NOMO-1 (cell line): ENCODE results near the gene NR1D2.

ENCODE experiments used
- DNase-seq, 2 experiments: peaks; one replicate each; lab custom pipeline; 2025; ENCODE audit not compliant: unreplicated experiment in 2 of 2; lab: John Stamatoyannopoulos, UW

NR1D2 gene

DNA sequence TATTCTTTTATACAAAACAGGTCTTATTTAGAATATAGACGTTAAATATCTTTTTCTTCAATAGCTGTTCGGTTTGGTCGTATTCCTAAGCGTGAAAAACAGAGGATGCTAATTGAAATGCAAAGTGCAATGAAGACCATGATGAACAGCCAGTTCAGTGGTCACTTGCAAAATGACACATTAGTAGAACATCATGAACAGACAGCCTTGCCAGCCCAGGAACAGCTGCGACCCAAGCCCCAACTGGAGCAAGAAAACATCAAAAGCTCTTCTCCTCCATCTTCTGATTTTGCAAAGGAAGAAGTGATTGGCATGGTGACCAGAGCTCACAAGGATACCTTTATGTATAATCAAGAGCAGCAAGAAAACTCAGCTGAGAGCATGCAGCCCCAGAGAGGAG lies 16.8 kb downstream of the NR1D2 start:
- DNase-seq = no peak

DNA sequence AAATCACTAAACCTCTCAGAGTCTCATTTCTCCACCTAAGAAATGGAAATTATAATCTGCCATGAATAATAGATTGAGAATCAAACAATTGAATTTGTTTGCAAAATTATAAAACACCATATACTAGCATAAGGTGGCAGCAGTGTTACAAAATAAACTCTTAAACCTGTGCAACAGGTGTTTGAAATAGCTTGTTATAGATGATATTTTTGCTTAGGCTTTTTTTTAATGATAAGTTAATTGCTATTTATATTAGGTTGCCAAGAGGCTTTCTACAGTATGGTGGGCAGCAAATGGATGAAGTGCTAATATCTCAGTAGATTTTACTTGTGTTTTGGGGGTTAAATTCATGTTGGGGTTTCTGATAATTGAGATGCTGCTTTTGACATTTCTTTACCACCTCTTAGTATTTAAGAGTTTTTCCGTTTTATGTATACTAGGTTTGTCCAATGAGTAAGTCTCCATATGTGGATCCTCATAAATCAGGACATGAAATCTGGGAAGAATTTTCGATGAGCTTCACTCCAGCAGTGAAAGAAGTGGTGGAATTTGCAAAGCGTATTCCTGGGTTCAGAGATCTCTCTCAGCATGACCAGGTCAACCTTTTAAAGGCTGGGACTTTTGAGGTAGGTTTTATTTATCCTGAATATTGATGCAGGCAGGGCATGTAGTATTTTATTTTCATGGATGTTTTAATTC lies 19.6 kb downstream of the NR1D2 start:
- DNase-seq = no peak

DNA sequence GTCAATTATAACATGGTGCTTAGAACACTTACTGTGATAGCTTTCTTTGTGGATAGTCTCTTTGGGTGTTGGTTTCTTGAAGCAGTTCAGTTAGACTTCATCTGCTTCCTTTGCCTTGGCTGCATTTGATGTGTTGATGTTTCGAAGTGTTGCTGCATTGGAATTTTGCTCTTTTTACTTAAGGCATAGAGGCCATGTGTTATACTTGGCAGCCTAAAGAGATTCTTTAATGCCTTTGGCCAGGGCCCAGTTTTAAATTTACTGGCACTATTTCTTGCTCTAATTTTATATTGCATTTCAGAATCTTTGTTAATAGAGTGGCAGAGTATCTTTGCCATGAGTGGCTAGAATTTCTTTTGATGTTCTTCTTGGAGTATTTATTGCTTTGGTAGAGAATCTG lies 21.2 kb downstream of the NR1D2 start:
- DNase-seq = no peak

DNA sequence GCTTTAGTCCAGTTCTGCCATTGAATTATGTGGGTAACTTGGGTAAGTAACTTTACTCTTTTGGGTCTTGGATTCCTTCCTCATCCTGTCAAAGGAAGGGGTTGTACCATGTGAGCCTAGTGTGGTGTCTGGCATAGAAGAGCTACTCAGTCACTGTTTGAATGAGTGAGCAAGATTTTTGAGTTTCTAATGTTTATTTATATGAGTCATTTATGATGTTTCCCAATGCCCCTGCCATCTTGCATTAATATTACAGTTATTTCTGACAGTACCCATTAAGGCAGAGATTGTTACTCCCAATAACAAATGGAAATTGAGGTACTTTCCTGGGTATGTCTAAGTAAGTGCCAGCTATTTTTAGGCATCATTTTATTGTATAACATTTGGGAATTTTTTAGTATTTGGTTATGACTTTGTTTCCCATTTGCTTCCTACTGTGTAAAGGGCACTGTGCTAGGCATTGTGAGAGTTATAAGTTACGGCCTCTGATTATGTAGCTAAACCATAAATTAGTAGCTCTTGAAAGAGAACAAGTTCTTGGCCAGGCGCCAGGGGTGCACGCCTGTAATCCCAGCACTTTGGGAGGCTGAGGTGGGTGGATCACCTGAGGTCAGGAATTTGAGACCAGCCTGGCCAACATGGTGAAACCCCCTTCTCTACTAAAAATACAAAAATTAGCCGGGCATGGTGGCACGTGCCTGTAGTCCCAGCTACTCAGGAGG lies 23.5 kb downstream of the NR1D2 start:
- DNase-seq = no peak

DNA sequence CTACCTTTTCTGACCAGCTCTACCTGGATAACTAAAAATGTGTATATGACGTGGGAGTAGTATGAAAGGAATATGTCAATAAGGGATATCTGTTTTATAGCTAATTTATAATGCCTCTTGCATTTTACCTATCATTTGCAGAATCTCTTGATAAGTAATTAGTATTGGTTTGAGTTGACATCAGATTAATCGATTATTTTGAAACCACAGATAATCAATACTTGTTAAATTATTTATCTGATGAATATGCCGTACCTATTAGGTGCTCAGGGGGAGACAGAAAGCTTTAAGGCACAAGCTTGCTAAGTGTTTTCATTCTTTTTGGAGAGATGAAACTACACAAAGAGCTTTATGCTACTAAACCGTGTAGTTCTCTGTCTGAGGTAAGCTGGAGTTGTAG lies 24.3 kb downstream of the NR1D2 start:
- no peak for DNase-seq

DNA sequence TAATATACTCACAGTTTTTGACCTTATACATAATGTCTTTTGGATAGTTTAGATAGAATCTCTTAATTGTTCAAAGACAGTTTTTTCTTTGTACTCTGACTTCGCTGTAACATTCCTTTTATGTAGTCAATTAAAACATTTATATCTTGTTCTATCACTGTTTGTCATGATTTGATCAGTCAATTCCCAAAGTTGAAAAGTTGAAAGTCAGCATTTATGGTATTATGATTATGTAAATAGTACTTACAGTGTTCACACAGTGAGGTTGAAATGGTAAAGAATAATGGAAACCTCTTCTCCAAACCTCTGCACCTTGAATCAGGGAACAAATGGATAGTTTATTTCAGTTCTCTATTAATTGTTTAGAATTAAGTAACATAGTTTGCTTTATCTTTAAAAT lies 26.6 kb downstream of the NR1D2 start:
- no peak for DNase-seq

DNA sequence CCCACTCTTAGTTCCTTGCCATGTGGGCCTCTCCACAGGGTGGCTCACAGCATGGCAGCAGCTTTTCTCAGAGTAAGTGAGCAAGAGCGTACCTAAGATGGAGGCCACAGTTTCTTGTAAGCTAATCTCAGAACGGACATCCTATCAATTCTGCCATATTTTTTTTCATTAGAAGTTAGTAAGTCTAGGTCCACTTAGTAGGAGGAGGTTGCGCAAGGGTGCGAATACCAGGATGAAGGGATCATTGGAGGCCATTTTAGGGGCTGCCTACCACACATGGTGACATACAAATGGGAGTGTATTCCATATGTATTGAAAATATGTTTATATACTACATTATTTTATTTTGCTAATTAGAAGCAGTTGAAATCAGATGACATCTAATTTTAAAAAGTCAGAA lies 31.5 kb downstream of the NR1D2 start:
- DNase-seq = no peak

DNA sequence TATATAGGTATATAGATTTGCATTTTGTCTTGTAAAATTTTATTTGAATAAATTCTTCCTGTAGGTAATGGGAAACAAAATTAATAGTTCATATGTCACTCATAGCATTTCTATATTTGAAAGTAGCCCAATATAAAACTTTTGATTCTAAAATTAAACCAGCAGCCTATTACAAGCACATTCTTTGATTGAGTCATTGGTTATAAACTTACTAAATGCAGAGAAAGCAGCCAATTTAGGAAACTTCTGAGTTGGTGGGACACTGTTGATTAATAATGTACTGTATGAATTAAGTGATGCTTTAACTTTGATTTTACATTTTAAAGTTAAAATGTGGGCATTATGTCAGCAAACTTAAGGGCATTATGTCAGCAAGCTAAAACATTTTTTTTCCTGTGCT lies 34.5 kb downstream of the NR1D2 start:
- DNase-seq = no peak

DNA sequence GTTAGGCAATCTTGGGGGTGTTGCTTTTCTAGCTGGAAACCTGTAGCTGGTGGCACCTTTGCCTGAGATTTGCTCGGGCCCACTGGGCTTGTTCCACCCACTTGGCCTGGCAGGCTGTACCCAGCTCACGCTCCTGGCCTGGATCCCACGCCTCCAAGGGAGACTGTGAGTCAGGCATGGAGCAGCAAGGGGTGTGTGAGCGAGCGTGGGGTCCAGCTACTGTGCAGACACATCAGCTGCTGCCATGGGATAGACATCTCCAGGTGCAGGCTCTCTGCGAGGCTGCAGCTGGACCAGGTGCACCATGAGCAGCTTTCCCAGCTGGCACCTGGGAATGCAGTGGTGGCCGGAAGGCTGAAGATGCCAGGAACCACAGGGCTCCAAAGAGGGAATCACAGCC lies 36.0 kb downstream of the NR1D2 start:
- DNase-seq = no peak

DNA sequence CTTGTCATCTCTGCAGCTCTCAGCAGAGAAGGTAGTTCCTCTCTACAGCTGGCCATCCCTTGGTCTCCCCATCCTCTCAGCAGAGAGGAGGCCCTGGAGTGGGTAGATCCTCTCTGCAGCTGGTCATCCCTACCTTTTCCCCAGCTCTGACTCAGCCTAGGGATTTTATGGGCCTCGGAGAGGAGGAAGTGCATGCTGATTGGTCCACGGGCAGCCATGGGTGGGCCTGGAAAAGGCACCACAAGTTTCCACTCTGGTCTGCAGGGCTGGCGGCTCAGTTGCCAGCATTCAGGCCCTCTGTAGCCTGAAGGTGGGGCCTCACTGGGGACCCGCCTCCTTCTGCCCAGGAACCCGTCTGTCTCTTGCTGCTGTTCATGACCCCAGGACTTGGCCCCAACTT lies 36.9 kb downstream of the NR1D2 start:
- no peak for DNase-seq

DNA sequence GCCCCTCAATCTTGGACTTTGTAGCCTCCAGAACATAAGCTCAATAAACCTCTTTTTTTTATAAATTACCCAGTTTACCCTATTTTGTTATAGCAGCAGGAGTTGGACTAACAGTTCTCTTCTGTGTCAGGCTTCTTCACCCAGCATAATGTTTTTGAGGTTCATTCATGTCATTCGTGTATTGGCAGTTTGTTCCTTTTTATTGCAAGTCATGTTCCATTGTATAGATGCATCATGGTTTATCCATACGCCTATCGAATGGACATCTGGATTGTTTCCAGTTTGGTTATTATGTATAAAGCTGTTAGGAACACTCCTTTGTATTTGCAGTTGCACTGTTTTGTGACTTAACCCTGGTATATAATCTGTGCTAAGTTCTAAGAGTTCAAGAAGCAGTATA lies 39.8 kb downstream of the NR1D2 start:
- DNase-seq = no peak

DNA sequence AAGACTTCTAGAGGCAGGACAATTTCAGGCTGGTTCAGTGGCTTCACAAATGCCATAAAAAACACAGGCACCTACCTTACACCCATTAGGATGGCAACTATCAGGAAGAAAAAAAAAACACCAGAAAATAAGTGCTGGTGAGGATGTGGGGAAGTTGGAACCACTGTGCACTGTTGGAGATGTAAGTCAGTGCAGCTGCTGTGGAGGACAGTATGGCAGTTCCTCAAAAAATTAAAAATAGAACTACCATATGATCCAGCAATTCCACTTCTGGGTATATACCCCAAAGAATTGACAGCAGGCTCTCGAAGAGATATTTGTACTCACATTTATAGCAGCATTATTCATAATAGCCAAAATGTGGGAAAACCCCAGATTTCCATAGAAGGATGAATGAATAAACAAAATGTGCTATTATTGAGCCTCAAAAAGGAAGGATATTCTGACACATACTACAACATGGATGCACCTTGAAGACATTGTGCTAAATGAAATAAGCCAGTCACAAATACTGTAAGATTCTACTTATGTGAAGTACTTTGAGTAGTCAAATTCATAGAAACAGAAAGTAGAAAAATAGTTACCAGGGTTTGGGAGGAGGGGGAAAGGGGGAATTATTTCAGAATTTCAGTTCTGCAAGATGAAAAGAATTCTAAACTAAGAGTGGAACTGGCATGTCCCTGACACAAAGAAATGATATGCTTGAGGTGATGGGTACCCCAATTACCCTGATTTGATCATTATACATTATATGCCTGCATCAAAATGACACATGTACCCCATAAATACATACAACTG lies 40.9 kb downstream of the NR1D2 start:
- no peak for DNase-seq

DNA sequence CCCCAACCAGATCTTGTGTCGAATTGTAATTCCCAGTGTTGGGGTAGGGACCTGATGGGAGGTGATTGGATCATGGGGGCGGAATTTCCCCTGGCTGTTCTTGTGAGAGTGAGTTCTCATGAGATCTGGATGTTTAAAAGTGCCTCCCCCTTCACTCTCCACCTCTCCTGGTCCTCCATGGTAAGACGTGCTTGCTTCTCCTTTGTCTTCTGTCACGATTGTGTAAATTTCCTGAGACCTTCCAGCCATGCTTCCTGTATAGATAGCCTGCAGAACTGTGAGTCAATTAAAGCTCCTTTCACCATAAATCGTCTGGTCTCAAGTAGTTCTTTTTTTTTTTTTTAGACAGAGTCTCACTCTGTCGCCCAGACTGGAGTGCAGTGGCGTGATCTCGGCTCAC lies 42.3 kb downstream of the NR1D2 start:
- peak; percentile 32 to 35 for DNase-seq

DNA sequence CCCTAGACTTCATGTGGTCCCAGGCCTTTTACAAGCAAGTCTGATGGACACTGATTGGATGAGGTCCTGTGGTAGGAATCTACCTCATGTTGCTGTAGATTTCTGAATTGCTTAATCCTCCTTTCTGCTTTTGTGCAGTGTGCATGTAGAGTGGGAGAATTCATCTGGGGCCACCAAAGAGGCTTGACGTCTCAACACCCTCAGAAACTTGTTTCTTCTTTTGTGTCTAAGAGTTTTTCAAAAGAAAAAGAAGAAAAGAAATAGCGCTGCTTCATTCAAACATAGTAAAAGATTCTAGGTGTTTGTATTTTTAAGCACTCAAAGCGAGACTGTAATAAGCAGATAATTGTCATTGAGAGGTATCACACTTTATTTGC lies 46.2 kb downstream of the NR1D2 start:
- DNase-seq = no peak

DNA sequence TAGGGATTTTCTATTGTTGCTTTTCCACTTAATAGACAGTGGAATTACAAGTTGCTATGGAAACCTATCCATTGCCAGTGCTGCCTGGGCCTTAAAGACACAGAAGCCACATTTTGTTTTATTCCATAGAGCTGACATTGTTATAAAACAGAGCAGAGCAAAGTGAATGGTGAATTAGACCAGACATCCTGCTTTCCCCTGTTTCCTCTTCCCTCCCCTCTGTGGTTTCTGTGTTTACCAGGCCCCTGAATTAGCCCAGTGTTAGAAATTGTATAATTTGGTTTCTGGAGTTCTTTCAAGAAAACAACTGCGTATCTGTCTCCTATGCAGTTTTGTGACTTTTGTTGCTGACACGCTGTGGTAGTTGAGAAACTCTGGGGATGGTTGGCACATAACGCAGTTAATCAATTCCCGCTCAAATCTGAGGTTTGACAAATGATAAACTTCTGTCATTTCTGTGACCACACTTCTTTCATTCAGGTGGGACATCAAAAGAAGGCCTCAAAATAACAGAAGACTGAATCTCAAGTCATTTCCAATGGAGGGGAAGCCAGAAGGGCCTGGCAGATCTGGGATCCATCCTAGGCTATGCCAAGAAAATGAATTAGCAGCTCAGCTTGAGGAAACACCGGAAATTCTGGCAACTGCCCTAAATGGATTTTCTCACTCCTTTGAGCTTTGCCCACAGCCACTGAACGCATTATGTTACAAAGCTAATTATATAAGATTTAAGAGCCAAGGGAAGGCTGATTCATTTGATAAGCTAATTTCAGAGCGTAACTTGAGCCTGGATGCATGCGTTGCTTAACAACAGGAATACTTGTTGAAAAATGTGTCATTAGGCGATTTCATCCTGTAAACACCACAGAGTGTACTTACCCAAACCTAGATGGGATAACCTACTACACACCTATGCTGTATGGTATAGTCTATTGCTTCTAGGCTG lies 46.9 kb downstream of the NR1D2 start:
- DNase-seq = no peak

DNA sequence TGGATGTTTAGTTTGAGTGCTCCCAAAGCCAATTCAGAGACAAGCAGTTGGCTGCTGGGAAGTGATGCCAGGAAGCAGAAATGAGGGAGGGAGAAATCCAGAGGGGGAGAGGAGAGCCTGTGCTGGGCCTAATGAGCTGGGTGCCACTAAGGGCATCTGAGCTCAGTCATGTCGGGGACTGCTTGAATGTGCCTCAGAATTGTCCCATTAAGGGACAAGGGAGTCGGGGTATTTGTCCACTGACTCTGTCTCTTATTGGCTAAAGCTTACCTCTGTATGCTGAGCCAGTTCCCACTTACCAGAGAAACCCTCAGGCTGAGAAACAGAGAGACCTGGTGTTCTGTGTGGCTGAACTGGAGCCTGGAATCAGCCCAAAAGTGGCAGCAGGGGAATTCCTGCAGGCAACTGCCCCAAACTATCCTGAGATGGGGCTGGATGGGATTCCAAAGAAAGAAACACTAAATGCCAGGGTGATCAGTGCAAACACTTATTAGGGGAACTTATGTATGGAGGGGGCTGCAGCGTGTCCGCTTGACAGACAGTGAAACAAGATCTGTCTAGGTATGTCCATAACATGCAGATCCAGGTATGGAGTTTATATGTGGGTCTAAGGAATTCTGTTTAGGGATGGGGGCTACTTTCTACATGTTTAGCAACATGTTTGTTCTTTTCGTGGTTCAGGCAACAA lies 48.6 kb downstream of the NR1D2 start:
- no peak for DNase-seq

DNA sequence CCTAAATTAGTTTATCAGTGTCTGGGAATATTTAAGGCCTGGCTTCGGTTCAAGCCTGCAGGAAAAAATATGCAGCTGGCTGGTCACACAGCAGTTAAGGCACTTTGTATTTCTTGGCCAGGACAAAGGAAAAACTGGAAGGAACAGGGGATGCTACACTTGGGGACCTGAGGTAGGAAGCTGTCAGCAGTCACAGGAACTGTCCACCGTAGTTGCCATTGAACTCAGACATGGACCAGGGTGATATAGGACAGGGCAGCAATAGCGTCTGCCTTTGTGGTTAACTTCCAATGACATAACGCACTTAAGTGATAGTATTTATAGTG lies 49.1 kb downstream of the NR1D2 start:
- DNase-seq = no peak

DNA sequence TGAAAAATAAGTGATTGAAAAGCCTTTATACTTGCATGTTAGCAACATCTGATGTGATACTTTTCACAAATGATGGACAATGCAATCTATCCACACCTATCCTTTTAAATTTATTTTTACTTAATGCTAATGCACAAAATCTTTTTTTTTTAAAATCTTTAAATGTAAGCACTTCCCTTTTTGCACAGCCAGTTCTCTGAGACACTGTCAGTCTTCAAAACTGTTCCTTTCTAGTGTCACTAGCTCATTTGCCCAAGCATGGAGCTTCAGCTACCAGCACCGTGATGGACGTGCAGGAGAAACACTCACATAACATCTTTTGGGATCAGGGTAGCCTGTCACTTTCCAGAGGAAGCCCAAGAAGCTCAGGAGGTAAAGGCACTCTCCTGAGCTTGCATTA lies 50.1 kb downstream of the NR1D2 start:
- peak in 1 of 2 experiments; percentile 22 for DNase-seq

DNA sequence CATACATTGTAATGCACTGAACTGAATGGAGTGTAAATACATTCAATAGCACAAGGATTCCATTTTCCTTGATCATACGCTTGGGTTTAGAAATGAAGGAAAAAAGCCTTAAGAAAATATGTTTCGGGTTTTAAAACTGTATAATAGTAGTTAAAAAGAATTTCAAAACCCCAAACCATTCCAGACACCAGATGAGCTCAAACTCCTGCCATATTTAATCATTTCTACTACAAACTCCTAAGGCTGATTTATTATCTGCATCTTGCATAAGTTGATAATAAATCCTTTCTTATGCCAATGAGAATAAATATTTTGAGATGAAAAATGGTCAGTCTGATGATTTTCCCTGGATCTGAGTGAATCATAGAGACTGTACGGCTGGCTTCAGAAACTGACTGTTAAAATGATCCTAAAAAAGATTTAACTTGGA lies 51.0 kb downstream of the NR1D2 start:
- DNase-seq = no peak

DNA sequence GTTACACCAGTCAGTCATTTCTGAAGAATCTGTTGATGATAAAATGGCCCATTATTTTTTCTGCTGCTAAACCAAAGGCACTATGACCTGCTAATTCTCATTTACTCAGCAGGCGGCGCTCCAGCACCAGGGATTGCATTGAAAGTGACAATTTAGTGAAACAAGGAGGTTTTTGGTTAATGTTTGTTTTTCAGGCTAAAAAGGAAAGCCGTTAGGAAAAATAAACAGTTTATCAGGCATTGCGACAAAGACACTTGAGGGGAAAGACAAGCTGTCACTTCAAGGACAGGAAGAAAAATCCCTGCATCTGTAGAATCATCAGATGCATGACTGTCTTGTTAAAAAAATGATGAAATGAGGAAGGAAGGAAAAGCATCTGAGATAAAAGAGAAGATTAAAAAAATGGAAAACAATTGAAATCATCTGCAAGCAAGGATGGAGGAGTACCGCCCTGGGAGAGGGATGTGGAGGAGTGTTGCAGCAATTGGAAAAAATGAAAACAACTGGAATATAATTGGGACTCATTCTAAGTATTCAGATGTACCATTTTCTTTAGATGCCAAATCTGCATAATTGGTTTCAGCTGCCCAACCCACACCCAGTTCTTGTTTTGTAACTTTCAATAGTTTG lies 54.0 kb downstream of the NR1D2 start:
- peak; percentile 2 to 51 for DNase-seq
